Smooth muscle cell (in vitro differentiated cells): ENCODE results near the gene C4orf50. TPM values are rescaled to one million over a fixed set of nuclear protein-coding genes. Genes with fewer than 3 reads are reported as not detected.

ENCODE experiments used
- DNase-seq: peaks from one replicate; lab custom pipeline; 2025; ENCODE audit not compliant: unreplicated experiment; lab: John Stamatoyannopoulos, UW
- H2AFZ ChIP-seq: fragments of 200-600 bp; sonication (generic); 2 replicates; pipeline ENCODE4 v1.6.0; 2016; ENCODE audit warnings: antibody characterized with exemption, low read depth, mild to moderate bottlenecking
- H3F3A ChIP-seq: fragments of 200-600 bp; sonication (generic); 2 replicates; pipeline ENCODE4 v1.6.0; 2017; ENCODE audit warnings: antibody characterized with exemption, low read depth
- H3K27ac ChIP-seq: fragments of 200-600 bp; sonication (generic); 2 replicates; pipeline ENCODE4 v1.5.1; 2016; ENCODE audit warnings: low read depth, mild to moderate bottlenecking
- H3K27me3 ChIP-seq: fragments of 200-600 bp; sonication (generic); 2 replicates; pipeline ENCODE4 v1.6.1; 2016; ENCODE audit warnings: low read depth, mild to moderate bottlenecking
- H3K36me3 ChIP-seq: fragments of 200-600 bp; sonication (generic); 2 replicates; pipeline ENCODE4 v1.5.1; 2016; ENCODE audit warnings: low read depth
- H3K4me1 ChIP-seq: fragments of 200-600 bp; sonication (generic); 2 replicates; pipeline ENCODE4 v1.5.1; 2016; ENCODE audit warnings: low read depth
- H3K4me2 ChIP-seq: fragments of 200-600 bp; sonication (generic); 2 replicates; pipeline ENCODE4 v1.6.0; 2016; ENCODE audit warnings: mild to moderate bottlenecking
- H3K4me3 ChIP-seq: fragments of 200-600 bp; sonication (generic); 2 replicates; pipeline ENCODE4 v1.5.1; 2016; ENCODE audit warnings: mild to moderate bottlenecking
- H3K79me2 ChIP-seq: fragments of 200-600 bp; sonication (generic); 2 replicates; pipeline ENCODE4 v1.6.0; 2016; ENCODE audit warnings: low read depth, mild to moderate bottlenecking
- H3K9ac ChIP-seq: fragments of 200-600 bp; sonication (generic); 2 replicates; pipeline ENCODE4 v1.6.0; 2016; ENCODE audit warnings: low read depth
- H3K9me3 ChIP-seq: fragments of 200-600 bp; sonication (generic); replicated peaks from 2 replicates; pipeline ENCODE4 v1.5.1; 2016; ENCODE audit warnings: low read depth
- H4K20me1 ChIP-seq: fragments of 200-600 bp; sonication (generic); 2 replicates; pipeline ENCODE4 v1.6.0; 2016; ENCODE audit warnings: low read depth
- CTCF ChIP-seq: fragments of 200-600 bp; sonication (generic); IDR thresholded peaks from 2 replicates; pipeline ENCODE4 v1.5.1; 2017; ENCODE audit warnings: borderline replicate concordance, mild to moderate bottlenecking, antibody characterized with exemption; ENCODE audit not compliant: insufficient read depth, poor library complexity, severe bottlenecking
- WGBS: methylation state at CpG from one replicate; pipeline ENCODE4 v1.1.7; 2016; ENCODE audit warnings: low lambda C conversion rate; 5-methylcytosine and 5-hydroxymethylcytosine counted together
- polyA plus RNA-seq: library from polyadenylated mRNA; unstranded; fragments of >200 nt; fragmentation: Nextera tagmentation; extraction: Ambion mirVana; gene quantifications from 2 replicates; pipeline ENCODE4 v1.2.1, GENCODE V29; 2016
- total RNA-seq: library from RNA; depleted of rRNA; stranded (reverse); fragments of >200 nt; gene quantifications from 2 replicates; pipeline ENCODE4 v1.2.3, GENCODE V29; 2014

C4orf50 gene
- total and polyA plus RNA-seq, 2 experiments from 2014 or later, result not detected

DNA sequence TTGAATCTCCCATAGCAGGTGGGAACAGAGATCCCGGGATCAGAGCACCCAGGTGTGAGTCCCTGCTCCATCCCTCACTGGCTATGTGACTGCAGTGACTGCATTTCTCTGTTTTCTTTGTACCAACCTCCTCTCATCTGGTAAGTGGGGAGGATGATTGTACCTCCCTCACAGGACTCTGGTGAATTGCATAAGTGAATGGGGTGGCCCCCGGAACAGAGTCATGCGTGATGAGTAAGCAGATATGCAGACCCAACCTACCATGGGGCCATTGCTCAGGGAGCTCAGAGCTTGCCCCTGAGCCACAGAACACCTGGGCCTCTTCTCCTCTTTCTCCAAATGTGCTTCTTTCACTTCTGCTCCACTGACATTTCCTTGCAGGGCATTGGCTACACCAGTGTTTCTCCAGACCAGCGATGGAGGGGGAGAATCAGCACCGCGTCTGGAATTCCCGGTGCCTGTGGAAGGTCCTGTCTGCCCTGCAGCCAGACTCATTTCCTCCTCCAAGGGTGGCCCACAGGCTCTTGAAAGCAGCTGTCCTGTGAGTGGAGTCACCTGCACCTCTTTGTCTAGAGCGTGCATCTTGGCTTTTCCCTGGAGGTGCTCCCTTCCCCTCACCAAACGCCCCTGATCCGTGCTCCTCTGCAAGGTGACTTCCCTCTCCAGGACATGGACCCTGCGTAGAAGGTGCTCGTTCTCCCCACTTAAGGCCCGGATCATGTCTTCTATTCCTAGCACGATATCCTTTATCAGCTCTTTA, 30.0 kb downstream of the C4orf50 start:
- Histone ChIP-seq H3K9ac (no peak overlapping the region), H3K4me2 (no peak overlapping the region), H3K9me3 (peaks cover 7% of the 10 kb centered on the region), H3K27me3 (no peaks in the 10 kb centered on the region), H3K27ac (no peak overlapping the region), H3K4me1 (no peaks in the 10 kb centered on the region), H3K36me3 (no peaks in the 10 kb centered on the region), H3K79me2 (no peaks in the 10 kb centered on the region), H4K20me1 (no peaks in the 10 kb centered on the region), H2AFZ (no peak overlapping the region), H3F3A (no peaks in the 10 kb centered on the region), H3K4me3 (no peak overlapping the region)
- no peak for DNase-seq
- 89% methylated on average over 14 of the region's 14 CpGs for WGBS
- no peak for TF ChIP-seq CTCF

DNA sequence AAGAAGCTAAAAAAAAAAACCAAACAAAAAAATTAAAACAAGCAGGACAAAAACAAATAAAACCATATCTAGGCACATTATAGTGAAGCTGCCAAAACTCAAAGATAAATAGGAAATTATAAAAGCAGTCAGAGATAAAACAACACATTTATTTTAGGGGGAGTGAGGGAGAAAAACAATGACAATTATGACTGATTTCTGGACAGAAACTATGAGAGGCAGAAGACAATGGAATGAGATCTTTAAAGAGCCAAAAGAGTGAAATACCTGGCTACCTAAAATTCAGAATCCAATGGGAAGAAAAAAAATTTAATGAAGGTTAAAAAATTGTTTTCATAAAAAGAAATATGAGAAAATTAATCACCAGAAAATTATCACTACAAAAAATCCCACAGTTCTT, 33.4 kb downstream of the C4orf50 start:
- Histone ChIP-seq H3K27ac (no peak overlapping the region), H2AFZ (no peak overlapping the region), H3K36me3 (no peaks in the 10 kb centered on the region), H3F3A (no peaks in the 10 kb centered on the region), H3K4me3 (no peak overlapping the region), H3K4me2 (no peak overlapping the region), H3K9ac (no peak overlapping the region), H3K79me2 (no peaks in the 10 kb centered on the region), H3K27me3 (peaks cover under 1% of the 10 kb centered on the region), H3K9me3 (peaks cover 7% of the 10 kb centered on the region), H4K20me1 (no peaks in the 10 kb centered on the region), H3K4me1 (no peaks in the 10 kb centered on the region)
- no peak for DNase-seq
- no peak for TF ChIP-seq CTCF

- no peak for DNase-seq
- Histone ChIP-seq H3K36me3 (no peaks in the 10 kb centered on the region), H3K4me2 (no peak overlapping the region), H3F3A (no peaks in the 10 kb centered on the region), H3K27ac (no peak overlapping the region), H3K4me3 (no peak overlapping the region), H3K4me1 (no peaks in the 10 kb centered on the region), H2AFZ (no peak overlapping the region), H3K9ac (no peak overlapping the region), H4K20me1 (no peaks in the 10 kb centered on the region), H3K9me3 (peaks cover 7% of the 10 kb centered on the region), H3K27me3 (peaks cover 26% of the 10 kb centered on the region), H3K79me2 (no peaks in the 10 kb centered on the region)
- 84% methylated on average over 9 of the region's 9 CpGs for WGBS
- no peak for TF ChIP-seq CTCF
Measured at GRCh38 chr4:5982156-5982973, 35.9 kb downstream of the C4orf50 start.
